Endothelial cell of hepatic sinusoid (primary cell): ENCODE measurements around the gene MAP4K1.
"Not testable (repeated sequence)": the region's sequence is repeated elsewhere in the genome, so short reads cannot be mapped to it uniquely, and the experiment has no call there.

Experiments used
- in situ Hi-C: cut with HindIII; loops from 2 replicates; pipeline ENCODE4 v1.10.0; 2017; ENCODE audit warnings: low sequenced_read_pairs

The MAP4K1 gene

GRCh38 chr19:38653028-38653571 lies 35.3 kb upstream of the MAP4K1 start:
- in situ Hi-C loops = no loop called here

- in situ Hi-C loops = no loop called here
Observed at GRCh38 chr19:38650911-38651584, 33.3 kb upstream of the MAP4K1 start.

GRCh38 chr19:38650172-38650775 lies 32.5 kb upstream of the MAP4K1 start:
- in situ Hi-C loops = no loop called here

- in situ Hi-C loops = no loop called here
Observed at GRCh38 chr19:38649305-38650171, 31.8 kb upstream of the MAP4K1 start.

- in situ Hi-C loops = no loop called here
Observed at GRCh38 chr19:38648769-38649304, 31.1 kb upstream of the MAP4K1 start.

GRCh38 chr19:38647966-38648768 lies 30.4 kb upstream of the MAP4K1 start:
- in situ Hi-C loops = no loop called here

GRCh38 chr19:38647368-38647965 lies 29.7 kb upstream of the MAP4K1 start, which contains the start of gene ACTN4:
Gene ACTN4, plus strand, starts transcription at chr19:38647649. Its CDS starts 97 bp downstream, at chr19:38647746.
- in situ Hi-C loops = no loop called here

GRCh38 chr19:38644719-38645118 lies 27.0 kb upstream of the MAP4K1 start:
- in situ Hi-C loops = no loop called here

- in situ Hi-C loops = no loop called here
Observed at GRCh38 chr19:38642176-38642575, 24.4 kb upstream of the MAP4K1 start.

- in situ Hi-C loops = no loop called here
Observed at GRCh38 chr19:38640368-38640767, 22.6 kb upstream of the MAP4K1 start.

- in situ Hi-C loops = no loop called here
Observed at GRCh38 chr19:38639679-38640078, 21.9 kb upstream of the MAP4K1 start.

- in situ Hi-C loops = no loop called here
Observed at GRCh38 chr19:38638461-38638860, 20.7 kb upstream of the MAP4K1 start.

- in situ Hi-C loops = no loop called here
Observed at GRCh38 chr19:38635483-38636399, 18.0 kb upstream of the MAP4K1 start.

- in situ Hi-C loops = no loop called here
Observed at GRCh38 chr19:38634757-38635482, 17.2 kb upstream of the MAP4K1 start.

GRCh38 chr19:38632476-38633213 lies 14.9 kb upstream of the MAP4K1 start:
- in situ Hi-C loops = no loop called here

GRCh38 chr19:38631811-38632475 lies 14.2 kb upstream of the MAP4K1 start:
- in situ Hi-C loops = not testable (repeated sequence)

- in situ Hi-C loops = not testable (repeated sequence)
Observed at GRCh38 chr19:38631301-38631700, 13.5 kb upstream of the MAP4K1 start.
